Epithelial cell of esophagus (primary cell): Measurements from ENCODE around the gene FOXRED2.
A peak's percentile ranks its signal among the peaks of the same experiment; 100 is the strongest.
"Not testable (repeated sequence)": the region's sequence is repeated elsewhere in the genome, so short reads cannot be mapped to it uniquely, and the experiment has no call there.

Experiments
- DNase-seq: peaks from one replicate; pipeline ENCODE4 v3.0.0; 2010; ENCODE audit warnings: low read depth
- H3K4me3 ChIP-seq: 2 replicates; pipeline ENCODE4 v1.5.1; 2011; ENCODE audit warnings: mild to moderate bottlenecking, low read length, control low read depth
- TF ChIP-seq, protein P1 (sequence below): IDR thresholded peaks from 2 replicates; pipeline ENCODE4 v1.5.1; 2011; ENCODE audit warnings: low read depth, mild to moderate bottlenecking, low read length, control low read depth, inconsistent platforms; ENCODE audit not compliant: insufficient read depth; ENCODE audit errors: missing control alignments

FOXRED2 gene

DNA sequence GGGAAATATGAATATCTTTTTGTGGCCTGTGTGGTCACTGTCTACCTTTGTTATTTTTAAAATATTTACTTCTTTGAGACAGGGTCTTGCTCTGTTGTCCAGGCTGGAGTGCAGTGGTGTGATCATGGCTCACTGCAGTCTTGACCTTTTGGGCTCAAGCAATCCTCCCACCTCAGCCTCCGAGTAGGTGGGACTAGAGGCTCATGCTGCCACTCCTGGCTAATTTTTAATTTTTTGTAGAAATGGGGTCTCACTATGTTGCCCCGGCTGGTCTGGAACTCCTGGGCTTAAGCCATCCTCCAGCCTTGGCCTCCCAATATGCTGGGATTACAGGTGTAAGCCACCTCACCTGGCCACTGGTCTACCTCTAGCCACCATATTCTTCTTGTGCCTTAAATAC is 25.6 kb upstream of the FOXRED2 start:
- DNase-seq, result no peak
- TF ChIP-seq, protein P1, sequence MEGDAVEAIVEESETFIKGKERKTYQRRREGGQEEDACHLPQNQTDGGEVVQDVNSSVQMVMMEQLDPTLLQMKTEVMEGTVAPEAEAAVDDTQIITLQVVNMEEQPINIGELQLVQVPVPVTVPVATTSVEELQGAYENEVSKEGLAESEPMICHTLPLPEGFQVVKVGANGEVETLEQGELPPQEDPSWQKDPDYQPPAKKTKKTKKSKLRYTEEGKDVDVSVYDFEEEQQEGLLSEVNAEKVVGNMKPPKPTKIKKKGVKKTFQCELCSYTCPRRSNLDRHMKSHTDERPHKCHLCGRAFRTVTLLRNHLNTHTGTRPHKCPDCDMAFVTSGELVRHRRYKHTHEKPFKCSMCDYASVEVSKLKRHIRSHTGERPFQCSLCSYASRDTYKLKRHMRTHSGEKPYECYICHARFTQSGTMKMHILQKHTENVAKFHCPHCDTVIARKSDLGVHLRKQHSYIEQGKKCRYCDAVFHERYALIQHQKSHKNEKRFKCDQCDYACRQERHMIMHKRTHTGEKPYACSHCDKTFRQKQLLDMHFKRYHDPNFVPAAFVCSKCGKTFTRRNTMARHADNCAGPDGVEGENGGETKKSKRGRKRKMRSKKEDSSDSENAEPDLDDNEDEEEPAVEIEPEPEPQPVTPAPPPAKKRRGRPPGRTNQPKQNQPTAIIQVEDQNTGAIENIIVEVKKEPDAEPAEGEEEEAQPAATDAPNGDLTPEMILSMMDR, result no peak
- H3K4me3 ChIP-seq, result no peak overlapping the region

GRCh38 chr22:36528795-36529751 is 22.2 kb upstream of the FOXRED2 start, which contains the start of gene EIF3D:
EIF3D (minus strand) TSS chr22:36529166; CDS start chr22:36526121, 3,045 bp downstream.
- peak; percentile 100 for DNase-seq
- TF ChIP-seq, protein P1, result no peak
- peak within 1 kb of the TSS; percentile 91 for H3K4me3 ChIP-seq

GRCh38 chr22:36528341-36528740 is 21.5 kb upstream of the FOXRED2 start:
- peak overlapping the region; percentile 91 for H3K4me3 ChIP-seq
- TF ChIP-seq, protein P1, result no peak
- no peak for DNase-seq

DNA sequence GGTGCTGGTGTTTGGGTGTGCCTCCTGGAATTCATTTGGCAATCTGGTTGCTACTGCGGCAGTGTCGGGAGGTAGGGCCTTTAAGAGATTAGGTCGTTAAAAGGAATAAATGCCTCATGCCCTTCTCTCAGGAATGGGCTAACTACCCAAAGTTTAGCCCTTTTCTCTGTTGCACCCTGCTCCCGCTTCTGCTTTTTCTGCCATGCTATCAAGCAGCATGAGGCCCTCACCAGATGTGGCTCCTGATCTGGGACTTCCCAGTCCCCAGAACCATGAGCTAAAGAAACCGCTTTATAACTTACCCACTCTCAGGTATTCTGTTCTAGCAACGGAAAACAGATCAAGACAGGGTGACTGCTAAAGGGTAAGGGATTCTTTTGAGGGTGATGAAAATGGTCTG is 15.8 kb upstream of the FOXRED2 start:
- TF ChIP-seq, protein P1, result no peak
- DNase-seq, result no peak
- H3K4me3 ChIP-seq, result no peak overlapping the region

- no peak for DNase-seq
- TF ChIP-seq, protein P1, result no peak
- no peak overlapping the region for H3K4me3 ChIP-seq
Observed at GRCh38 chr22:36520423-36520822, 13.6 kb upstream of the FOXRED2 start.

DNA sequence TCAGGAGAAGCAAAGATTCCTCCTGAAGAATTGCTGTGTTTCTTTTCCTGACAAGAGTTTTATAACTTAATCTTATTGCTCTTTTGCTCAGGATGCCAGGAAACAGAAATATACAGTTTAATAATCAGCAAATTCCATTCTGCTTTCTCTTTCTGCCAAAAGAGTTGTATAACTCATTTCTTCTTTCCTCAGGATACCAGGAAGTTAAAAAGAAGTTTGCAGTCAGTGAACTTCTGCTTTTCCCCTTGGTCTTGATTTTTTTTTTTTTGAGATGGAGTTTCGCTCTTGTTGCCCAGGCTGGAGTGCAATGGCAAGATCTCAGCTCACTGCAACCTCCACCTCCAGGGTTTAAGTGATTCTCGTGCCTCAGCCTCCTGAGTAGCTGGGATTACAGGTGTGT is 13.1 kb upstream of the FOXRED2 start:
- not testable (repeated sequence) for DNase-seq

GRCh38 chr22:36514766-36515165 is 7.9 kb upstream of the FOXRED2 start:
- no peak for DNase-seq
- TF ChIP-seq, protein P1, result no peak
- no peak overlapping the region for H3K4me3 ChIP-seq

More for the DNA sequence above, 13.1 kb upstream of the FOXRED2 start:
- not testable (repeated sequence) for H3K4me3 ChIP-seq
